Measurements from ENCODE around the gene PNPLA7. TPM values are rescaled to one million over a fixed set of nuclear protein-coding genes. Genes with fewer than 3 reads are reported as not detected.
A peak's percentile ranks its signal among the peaks of the same experiment; 100 is the strongest.
"Not testable (repeated sequence)": the region's sequence is repeated elsewhere in the genome, so short reads cannot be mapped to it uniquely, and the experiment has no call there.

The PNPLA7 gene
- total RNA-seq, 1 experiment from 2014 or later = not detected

DNA sequence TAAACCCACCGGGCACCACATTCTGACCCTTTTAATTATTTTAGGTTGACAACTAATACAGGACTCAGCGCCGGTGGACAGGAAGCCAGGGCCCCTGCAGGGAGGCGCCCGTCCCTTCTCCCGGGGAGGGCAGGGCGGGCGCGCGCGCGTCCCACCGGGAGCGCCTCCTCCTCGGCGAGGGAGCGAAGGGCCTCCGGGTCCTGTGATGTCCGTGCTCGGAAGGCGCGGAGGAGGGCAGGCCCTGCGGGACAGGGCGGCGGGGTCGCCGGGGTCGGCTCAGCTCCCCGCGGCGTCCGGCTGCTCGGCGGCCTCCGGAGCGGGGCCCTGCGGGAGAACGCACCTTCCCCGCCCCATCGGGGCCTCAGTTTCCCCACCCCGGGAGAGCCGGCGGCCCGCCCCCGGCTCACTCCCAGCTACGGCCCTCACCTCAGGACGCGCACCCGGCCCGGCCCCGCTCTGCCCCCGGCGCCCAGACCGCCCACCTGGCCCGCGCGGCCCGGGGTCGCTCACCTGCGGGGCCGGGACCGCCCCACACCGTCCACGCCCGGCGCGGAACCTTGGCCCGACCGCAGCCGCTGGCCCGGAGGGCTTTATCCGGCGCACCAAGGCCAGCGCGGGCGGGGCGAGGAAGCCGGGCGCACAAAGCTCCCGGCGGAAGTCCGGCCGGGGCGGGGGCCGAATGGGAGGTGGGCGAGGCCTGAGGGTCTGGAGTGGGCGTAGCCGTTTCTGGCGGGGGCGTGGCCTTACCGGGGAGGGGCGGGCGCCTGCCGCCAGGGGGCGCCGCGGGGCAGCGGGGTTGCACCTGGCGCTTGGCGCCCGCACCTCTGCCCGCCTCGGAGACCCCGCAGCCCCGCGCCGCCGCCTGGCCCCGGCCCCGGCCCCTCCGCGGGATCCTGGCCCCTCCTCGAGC, 127.3 kb downstream of the PNPLA7 start, which contains the start of the genes EXD3 and NOXA1:
TSS of gene EXD3 (minus strand) at position 559 of the 910 bp plus-strand sequence. CDS start 27,805 bp downstream, outside the sequence.
TSS of gene NOXA1 (plus strand) at position 790 of the 910 bp plus-strand sequence. CDS start 137 bp downstream, outside the sequence.
- Histone ChIP-seq H3K9me3 (no peaks in the 10 kb centered on the region), H3K36me3 (no peaks in the 10 kb centered on the region), H3K4me3 (peak within 1 kb of the TSS; percentile 78), H3K27me3 (no peaks in the 10 kb centered on the region)
- peak; percentile 88 for DNase-seq

DNA sequence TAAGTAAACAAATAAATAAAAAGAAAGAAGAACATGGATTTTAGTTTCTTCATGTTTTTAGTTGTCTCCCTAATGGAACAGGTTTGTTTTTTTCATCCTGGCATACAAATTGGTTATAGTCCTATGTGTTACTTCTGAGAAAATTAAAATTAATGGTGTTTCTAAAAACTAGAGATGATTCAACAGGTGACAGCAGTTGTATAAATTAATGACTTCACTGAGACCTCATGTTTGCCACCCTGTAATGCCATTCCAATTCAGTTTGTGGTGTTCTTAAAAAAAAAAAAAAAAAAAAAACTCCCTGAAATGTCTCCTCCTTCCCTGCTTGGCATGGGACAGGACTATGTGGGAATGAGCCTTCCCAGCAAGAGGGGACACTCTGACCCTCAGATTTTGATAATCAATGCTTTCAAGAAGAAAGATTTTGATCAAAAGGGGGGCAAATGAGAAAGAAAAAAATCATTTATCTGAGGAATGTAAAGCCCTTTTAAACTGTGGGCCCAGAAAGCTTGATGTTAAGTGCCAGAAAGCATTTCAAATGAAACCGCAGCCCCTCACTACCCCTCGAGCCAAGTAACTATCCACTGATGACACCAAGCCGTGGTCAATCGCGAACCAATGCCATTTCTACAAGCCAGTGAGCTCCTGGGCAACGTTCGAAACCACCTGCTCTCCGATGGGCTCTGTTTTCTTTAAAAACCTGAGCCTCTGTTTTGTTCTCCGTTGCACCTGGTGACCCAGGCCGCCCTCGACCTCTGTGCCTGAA, 128.2 kb downstream of the PNPLA7 start:
- Histone ChIP-seq H3K27me3 (no peaks in the 10 kb centered on the region), H3K4me3 (peak overlapping the region; percentile 78), H3K9me3 (no peaks in the 10 kb centered on the region), H3K36me3 (no peaks in the 10 kb centered on the region)
- DNase-seq = no peak

DNA sequence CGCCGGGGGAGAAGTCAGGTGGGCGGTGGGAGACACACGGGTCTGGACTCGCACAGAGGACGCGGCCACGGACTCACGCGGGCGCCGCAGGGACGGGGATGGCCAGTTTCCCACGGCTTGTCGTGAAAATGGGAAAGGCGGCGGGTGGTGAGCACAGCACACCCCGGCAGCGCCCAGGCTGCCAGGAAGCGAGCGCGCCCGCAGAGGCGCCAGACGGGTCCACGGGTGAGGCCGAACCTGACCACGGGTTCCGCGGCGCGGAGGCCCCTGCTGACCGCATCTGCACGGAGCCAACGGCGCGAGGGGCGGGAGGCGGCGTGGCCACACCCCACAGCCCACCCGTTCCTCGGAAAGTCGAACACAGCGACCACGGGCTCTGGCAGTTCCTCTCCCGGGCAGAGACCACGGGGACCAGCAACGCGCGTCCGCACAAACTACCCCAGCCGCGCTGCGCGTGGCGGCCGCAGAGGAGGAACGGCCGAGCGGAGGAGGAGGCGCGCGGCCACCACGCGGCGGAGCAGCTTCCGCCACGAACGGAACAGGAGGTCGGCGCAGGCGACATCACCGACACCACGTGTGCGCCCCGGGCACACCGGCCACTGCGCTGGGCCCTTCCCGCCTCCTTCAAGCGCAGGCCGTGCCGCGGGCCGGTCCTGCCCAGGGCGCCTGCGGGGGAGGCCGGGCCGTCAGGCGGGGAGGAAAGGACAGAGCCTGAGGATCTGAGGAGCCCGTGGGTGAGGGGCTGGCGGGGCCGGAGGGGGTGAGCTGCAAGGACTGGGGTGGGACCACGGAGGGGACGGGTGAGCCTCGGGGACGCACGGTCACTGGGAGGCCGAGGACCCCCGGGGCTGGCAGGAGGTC, 132.8 kb downstream of the PNPLA7 start:
- DNase-seq = no peak
- no peaks in the 10 kb centered on the region for H3K36me3 ChIP-seq
- 0 out of 2 replicates have a peak overlapping the region, but pooled peaks have one; percentile 11 for H3K4me3 ChIP-seq
- H3K9me3 ChIP-seq = no peaks in the 10 kb centered on the region
- no peaks in the 10 kb centered on the region for H3K27me3 ChIP-seq

DNA sequence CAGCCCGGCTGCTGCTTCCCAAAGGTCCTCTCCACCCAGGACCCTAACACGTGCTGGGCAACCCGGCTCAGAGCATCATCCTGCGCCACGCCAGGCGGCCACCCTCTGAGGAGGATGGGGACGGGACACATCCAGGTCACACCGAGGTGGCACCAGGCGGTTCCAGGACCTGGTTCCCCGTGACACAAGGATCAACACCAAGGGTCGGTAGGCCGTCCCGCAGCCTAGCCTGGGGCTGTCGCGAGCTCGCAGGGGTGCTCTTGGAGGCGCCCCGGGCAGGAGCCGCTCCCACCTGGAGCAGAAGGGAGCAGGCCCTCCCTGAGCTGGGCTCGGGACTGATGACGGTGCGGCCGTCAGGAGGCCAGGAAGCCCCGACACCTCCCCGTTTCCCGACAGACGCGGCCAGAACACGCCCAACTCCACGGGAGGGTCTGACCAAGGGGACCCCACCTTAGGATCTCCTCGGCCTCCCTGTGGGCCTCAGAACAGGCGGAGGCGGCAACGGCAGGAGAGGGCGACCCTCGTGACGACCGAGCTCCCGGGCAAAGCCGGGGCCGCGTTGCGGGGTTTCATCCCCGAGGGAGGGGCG, 133.5 kb downstream of the PNPLA7 start:
- no peaks in the 10 kb centered on the region for H3K27me3 ChIP-seq
- H3K36me3 ChIP-seq = no peaks in the 10 kb centered on the region
- no peak for DNase-seq
- no peaks in the 10 kb centered on the region for H3K9me3 ChIP-seq
- no peak overlapping the region for H3K4me3 ChIP-seq

DNA sequence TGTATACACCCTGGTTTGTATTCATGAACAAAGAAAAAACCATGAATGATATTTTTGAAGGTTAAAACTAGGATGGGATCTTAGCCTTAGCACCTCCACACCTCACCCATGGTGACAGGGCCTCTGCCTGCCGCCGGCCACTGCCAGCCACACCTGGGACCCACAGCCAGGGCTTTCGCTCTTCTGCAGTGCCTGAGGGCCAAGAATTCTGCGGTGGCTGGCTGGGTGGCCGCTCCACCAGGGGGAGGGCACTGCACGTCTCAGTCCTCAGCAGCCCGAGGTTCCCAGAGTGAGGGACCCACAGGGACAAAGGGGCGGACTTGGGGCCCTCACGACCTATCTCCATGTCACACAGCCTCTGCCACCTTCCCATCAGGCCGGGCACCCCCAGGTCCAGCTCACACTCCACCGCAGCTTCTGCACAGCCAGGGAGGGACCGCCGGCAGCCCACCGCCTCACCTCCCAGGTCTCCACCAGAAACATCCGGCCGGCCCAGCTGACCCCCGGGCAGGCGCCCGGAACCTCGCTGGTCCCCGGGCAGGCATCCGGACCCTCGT, 134.1 kb downstream of the PNPLA7 start:
- H3K9me3 ChIP-seq = no peaks in the 10 kb centered on the region
- DNase-seq = no peak
- no peaks in the 10 kb centered on the region for H3K27me3 ChIP-seq
- H3K36me3 ChIP-seq = no peaks in the 10 kb centered on the region
- no peak overlapping the region for H3K4me3 ChIP-seq

DNA sequence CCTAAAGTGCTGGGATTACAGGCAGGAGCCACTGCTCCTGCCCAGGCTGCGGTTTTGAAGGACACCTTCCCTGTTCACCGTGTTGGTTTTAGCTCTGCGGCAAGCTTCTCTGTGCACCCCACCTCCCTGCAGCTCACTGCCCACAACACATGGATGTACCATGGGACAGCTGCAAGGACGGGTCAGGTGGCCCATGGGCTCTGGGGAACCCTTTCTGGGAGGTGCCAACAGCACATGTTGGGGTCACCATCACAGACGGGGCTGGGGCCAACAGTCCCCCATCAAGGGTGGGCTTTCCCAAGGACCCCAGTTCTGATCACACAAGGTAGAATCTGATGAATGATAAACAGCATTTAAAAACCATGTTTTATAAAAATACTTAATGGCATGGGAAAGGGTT, 134.8 kb downstream of the PNPLA7 start:
- no peaks in the 10 kb centered on the region for H3K36me3 ChIP-seq
- no peaks in the 10 kb centered on the region for H3K9me3 ChIP-seq
- no peaks in the 10 kb centered on the region for H3K27me3 ChIP-seq
- H3K4me3 ChIP-seq = no peak overlapping the region
- no peak for DNase-seq

DNA sequence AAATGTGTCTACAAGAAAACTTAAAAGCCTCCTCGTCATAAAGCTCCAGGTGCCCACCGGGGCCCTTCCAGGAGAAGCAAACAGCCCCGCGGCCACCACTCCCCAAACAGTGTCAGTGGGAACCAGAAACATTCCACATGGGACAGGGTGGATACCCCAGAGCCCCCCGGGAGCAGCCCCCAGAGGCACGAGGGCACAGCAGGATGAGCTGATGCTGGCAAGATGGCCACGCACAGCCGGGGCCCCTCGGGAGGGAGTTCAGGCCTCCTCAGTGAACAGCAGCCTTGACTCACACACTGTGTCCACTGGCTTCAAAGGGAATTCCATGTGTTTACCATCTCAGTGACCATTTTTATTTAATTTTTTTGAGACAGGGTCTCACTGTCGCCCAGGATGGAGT, 137.8 kb downstream of the PNPLA7 start:
- Histone ChIP-seq H3K9me3 (no peaks in the 10 kb centered on the region), H3K27me3 (no peaks in the 10 kb centered on the region)
- DNase-seq = no peak

DNA sequence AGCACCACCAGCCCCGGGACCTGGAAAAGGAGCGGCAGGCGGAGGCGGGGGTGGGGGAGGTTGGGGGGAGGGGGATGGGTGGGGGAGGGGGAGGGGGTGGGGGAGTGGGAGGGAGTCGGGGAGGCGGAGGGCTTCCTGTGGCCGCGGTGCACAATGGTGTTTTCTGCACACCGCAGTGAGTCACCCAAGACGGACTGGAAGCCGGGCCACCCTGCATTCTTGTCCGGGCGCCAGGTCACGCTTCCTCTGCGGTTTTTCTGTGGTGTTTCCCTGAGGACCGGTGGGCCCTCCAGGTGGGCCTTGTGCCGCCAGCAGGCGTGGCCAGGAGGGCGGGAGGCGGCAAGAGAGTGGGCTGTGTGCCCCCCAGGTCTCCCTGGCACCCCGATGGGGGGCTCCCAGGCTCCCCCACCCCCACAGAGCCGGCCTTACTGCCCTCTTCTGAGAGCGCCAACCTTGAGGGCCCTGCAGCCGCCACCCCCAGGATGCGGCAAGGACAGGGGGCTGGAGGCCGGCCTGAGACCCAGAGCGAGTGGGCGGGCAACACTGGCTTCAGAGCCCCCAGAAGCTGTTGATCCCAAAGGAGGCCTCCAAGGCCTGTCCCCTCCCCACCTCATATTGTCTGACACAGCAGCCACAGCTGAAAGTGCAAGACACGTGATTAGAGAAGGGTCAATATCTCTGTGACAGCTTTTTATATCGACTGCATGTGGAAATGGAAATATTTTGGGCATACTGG, 138.4 kb downstream of the PNPLA7 start:
- Histone ChIP-seq H3K4me3 (no peak overlapping the region), H3K9me3 (no peaks in the 10 kb centered on the region), H3K27me3 (no peaks in the 10 kb centered on the region), H3K36me3 (no peaks in the 10 kb centered on the region)
- DNase-seq = peak; percentile 92

More for the DNA sequence above, 137.8 kb downstream of the PNPLA7 start:
- no peaks in the 10 kb centered on the region for H3K36me3 ChIP-seq
- no peak overlapping the region for H3K4me3 ChIP-seq

DNA sequence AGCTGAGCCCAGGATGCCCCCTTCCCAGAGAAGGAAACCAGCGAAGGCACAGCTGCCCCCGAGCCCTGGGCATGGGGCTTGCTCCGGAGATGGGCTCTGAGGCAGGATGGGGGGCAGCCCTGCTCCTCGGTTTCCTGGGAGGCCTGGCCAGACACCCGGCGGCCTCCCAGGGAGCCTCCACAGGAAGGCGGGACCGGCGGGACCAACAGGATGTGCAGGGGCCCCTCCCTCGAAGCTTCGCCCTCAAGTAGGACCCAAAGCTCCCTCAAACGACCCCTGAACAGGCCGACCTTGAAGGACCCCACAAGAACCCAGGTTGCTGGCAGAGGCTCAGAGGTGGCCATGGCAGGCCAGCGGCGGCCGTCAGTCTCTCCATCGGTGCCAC, 138.9 kb downstream of the PNPLA7 start:
- Histone ChIP-seq H3K27me3 (no peaks in the 10 kb centered on the region), H3K36me3 (no peaks in the 10 kb centered on the region), H3K4me3 (no peak overlapping the region), H3K9me3 (no peaks in the 10 kb centered on the region)
- no peak for DNase-seq

DNA sequence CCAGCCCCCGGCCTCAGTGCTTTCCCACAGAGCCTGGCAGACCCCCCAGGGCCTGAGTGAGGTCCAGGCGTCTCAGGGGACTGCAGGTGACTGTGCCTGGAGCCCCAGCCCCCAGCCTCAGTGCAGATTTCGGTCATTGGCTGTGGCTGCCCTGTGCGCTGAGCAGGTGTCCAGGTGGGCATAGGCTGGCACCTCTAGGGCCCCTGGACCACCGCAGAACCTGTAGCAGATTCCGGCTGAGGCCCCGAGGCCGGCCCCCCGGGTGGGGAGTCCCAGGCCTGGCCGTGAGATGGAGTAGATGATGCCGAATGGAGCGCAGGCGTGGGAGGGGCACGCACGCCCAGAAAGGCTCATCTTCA, 139.3 kb downstream of the PNPLA7 start:
- Histone ChIP-seq H3K9me3 (no peaks in the 10 kb centered on the region), H3K36me3 (no peaks in the 10 kb centered on the region), H3K27me3 (no peaks in the 10 kb centered on the region), H3K4me3 (no peak overlapping the region)
- no peak for DNase-seq

DNA sequence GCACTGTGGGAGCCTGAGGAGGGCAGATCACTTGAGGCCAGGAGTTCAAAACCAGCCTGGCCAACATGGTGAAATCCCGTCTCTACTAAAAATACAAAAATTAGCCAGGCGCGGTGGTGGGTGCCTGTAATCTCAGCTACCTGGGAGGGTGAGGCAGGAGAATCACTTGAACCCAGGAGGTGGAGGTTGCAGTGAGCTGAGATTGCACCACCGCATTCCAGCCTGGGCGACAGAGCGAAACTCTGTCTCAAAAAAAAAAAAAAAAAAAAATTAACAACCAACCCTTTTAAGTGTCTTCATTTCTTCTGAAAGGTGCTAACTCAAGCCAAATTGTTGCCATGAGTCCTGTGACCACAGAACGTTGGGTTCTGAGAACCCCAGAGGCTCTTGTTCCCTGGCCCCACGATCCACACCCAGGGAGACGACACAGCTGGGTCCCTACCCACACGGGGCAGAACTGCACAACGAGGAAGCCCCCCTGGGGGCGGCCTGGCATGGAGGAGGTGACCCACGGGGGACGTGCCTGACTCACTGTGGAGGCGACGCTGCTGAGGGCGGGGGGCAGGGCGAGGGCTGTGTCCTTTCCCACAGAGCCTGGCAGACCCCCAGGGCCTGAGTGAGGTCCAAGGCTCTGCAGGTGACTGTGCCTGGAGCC, 139.8 kb downstream of the PNPLA7 start:
- not testable (repeated sequence) for H3K27me3 ChIP-seq, H3K4me3 ChIP-seq, DNase-seq, H3K36me3 ChIP-seq, H3K9me3 ChIP-seq

Other genes with a start within 250 kb of the PNPLA7 start
- gene NRARP, start 248.1 kb downstream of the PNPLA7 start, total RNA-seq (2014; rRNA removed; shearing (Covaris generic); ENCODE audit: low replicate concordance) = 0.16 TPM in 1 of 2 replicates, not detected in the other
- gene EXD3, start 127.2 kb downstream of the PNPLA7 start, total RNA-seq (2014; rRNA removed; shearing (Covaris generic); ENCODE audit: low replicate concordance) = 1.2 TPM in 2 replicates
- gene NOXA1, start 127.0 kb downstream of the PNPLA7 start, total RNA-seq (2014; rRNA removed; shearing (Covaris generic); ENCODE audit: low replicate concordance) = not detected in 2 replicates
- gene ENTPD8, start 109.0 kb downstream of the PNPLA7 start, total RNA-seq (2014; rRNA removed; shearing (Covaris generic); ENCODE audit: low replicate concordance) = not detected in 2 replicates
- 21.7 and 29.1 TPM in 2 replicates for gene NSMF, start 91.1 kb downstream of the PNPLA7 start, total RNA-seq (2014; rRNA removed; shearing (Covaris generic); ENCODE audit: low replicate concordance)
- 57.4 and 62.2 TPM in 2 replicates for gene MRPL41, start 1.5 kb upstream of the PNPLA7 start, total RNA-seq (2014; rRNA removed; shearing (Covaris generic); ENCODE audit: low replicate concordance)
- 28.8 and 69.1 TPM in 2 replicates for gene DPH7, start 28.5 kb upstream of the PNPLA7 start, total RNA-seq (2014; rRNA removed; shearing (Covaris generic); ENCODE audit: low replicate concordance)
- gene ZMYND19, start 40.1 kb upstream of the PNPLA7 start, total RNA-seq (2014; rRNA removed; shearing (Covaris generic); ENCODE audit: low replicate concordance) = 19.0 and 33.8 TPM in 2 replicates
- gene ARRDC1, start 55.3 kb upstream of the PNPLA7 start, total RNA-seq (2014; rRNA removed; shearing (Covaris generic); ENCODE audit: low replicate concordance) = 11.9 and 36.0 TPM in 2 replicates
- 64.5 and 157 TPM in 2 replicates for gene EHMT1, start 68.6 kb upstream of the PNPLA7 start, total RNA-seq (2014; rRNA removed; shearing (Covaris generic); ENCODE audit: low replicate concordance)